HG03565 (cell line): ENCODE results near the gene CD59.
A peak's percentile ranks its signal among the peaks of the same experiment; 100 is the strongest.
"Not testable (repeated sequence)": the region's sequence is repeated elsewhere in the genome, so short reads cannot be mapped to it uniquely, and the experiment has no call there.

Experiments used
- ATAC-seq: cut with Tn5 transposase; IDR thresholded peaks from one replicate; pipeline ENCODE4 v1.9.1; 2021; ENCODE audit warnings: mild to moderate bottlenecking, moderate library complexity; ENCODE audit not compliant: unreplicated experiment

The CD59 gene

GRCh38 chr11:33669598-33670249, 66.5 kb downstream of the CD59 start:
- ATAC-seq: no peak

DNA sequence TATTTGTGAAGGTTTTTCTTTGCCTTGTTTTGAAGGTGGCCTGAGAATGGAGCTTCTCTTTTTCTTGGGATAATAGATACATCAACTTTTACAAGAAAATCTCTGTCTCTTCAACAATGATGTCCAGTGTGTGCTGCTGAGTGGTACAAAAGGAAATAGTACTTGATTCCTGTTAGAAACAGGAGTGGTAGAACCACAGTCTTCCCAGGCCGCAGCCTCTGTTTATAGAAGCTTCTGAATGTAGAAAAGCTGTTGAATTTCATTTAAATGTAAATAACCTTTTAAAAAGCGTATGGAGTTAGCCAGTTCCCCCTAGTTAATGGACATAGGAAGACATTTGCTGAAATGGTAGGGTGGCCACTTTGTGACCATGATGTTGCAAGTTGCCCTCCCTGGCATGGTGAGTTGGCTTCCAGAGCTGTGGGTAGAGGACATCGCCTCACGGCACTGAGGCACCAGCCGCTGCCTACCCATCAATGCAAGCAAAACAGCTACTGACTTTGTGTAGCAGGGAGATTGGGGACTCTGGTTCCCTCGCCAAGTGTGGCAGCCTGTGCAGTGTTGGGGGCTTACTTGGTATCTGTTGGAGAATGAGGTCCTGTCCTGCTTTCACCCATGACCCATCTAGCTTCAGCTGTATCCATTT, 67.1 kb downstream of the CD59 start:
- no peak for ATAC-seq

GRCh38 chr11:33668468-33668825, 67.8 kb downstream of the CD59 start:
- no peak for ATAC-seq

GRCh38 chr11:33667819-33668467, 68.3 kb downstream of the CD59 start:
- ATAC-seq: no peak

- ATAC-seq: no peak
Measured at GRCh38 chr11:33665350-33666106, 70.7 kb downstream of the CD59 start.

DNA sequence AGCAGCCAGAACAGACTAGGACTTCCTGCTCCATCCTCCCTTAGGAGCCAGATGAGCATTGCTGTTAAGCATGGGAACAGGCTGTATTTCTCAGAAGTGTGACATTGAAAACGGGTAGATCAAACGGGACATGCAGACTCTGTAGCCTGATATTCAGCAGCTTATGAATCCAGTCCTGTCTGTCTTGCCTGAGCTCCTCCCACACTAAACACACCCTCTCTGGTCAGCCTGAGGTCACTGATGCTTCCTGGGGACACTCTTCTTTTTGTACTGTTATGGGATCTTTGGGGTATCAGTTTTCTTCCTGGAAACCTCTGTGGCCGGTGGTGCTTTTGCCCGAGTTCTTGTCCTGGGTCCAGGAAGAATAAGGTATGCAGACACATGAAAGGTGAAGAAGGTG, 71.4 kb downstream of the CD59 start:
- ATAC-seq: no peak

GRCh38 chr11:33664166-33664565, 72.1 kb downstream of the CD59 start:
- ATAC-seq: no peak

- ATAC-seq: no peak
Measured at GRCh38 chr11:33663121-33663520, 73.1 kb downstream of the CD59 start.

GRCh38 chr11:33661526-33661925, 74.7 kb downstream of the CD59 start:
- ATAC-seq: not testable (repeated sequence)

DNA sequence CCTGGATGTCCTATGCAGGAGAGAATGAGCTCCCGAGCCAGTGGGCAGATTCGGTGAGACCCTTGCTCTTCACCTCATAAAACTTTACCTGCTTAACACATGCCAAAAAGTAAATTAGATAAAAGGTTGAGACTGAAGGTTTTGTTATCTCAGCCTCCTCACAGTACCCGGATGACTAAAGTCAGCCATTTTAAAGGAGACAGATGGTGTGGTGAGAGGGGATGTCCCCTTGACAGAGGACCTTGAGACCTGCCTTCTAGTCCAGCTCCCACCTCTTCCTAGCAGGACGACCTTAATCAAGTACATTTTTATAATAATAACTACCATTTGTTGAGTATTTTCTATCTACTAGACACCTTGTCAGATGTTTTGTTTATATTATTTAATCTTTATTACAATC, 75.3 kb downstream of the CD59 start:
- ATAC-seq: no peak

DNA sequence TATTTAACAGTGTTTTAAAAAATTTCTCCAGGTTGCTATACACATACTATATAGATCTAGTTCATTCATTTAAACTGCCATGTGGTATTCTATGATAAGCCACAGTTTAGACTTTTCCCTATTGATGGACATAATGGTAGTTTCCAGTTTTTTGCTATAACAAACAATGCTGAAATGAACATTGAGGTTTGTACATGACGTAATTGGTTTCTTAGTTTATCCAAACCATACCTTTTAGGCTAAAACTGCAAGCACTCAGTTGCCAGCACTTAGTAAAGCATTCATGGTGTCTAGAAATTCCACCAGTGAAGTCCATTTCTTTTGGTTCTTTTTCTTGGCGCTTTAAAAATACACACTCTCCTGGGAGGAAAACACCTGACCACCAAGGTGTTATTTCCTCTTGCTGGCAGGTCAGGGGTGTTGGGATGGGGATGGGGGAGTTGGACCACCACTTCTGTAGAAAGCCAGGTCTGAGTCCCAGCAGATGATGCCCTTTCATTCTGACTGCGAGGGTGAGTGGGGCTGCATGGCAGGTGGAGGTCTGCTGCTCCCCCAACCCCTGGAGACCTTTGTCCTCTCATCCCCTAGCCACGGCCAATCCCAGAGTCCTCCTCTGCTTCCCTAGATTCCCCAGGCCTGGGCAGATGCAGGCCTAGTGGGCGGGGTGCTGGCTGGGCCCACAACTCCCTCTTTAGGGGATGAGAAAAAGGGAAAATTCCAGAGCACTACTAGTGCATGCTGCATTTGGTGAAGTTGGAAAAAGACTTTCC, 76.7 kb downstream of the CD59 start:
- no peak for ATAC-seq

DNA sequence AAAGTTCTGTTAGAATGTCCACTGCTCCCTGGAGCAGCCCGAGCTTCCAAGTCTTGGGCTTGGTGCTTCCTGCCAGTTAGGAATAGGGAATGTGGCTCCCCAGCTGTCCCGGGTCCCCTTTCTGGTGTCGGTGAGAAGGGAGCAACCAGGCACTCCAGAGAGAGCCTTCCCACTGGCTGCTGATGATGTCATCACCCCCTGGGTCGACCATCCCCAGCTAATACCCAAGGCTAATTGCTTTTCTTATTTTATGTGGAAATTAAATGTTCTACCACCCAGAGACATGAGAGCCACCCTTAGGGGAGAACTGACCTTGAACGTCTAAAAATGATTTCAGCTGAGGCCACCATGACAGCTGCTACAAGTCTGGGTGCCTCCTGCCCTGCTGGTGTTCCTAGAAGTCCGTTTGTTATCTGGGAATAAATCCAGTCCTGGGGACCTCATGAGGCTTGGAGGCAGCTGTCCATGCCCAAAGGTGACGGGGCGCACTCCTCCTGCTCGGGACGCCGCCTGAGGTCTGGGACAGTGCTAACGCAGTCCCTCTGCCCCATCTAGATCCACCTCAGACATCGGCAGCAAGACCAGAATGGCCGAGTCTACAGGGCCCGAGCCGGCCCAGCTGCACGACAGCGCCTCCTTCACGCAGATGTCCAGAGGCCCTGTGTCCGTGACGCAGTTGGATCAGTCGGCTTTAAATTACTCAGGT, 77.9 kb downstream of the CD59 start:
- ATAC-seq: no peak

DNA sequence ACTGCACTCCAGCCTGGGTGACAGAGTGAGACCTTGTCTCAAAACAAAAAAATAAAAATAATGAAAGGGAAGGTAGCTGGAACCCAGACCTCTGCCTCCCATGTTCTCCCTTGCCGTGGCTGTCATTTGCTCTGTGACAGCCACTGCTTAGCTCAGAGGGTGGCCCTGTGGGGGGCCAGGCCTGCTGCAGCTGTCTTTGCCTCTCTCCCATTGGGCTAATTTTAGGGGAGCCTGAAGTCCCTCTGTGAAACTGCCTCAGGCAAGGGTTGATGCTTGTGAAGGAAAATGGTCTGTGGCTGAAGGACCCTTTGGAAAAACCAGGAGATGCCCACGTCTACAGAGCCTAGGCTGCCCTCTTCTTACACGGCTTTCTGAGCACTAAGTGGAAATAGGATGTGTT, 78.5 kb downstream of the CD59 start:
- no peak for ATAC-seq

DNA sequence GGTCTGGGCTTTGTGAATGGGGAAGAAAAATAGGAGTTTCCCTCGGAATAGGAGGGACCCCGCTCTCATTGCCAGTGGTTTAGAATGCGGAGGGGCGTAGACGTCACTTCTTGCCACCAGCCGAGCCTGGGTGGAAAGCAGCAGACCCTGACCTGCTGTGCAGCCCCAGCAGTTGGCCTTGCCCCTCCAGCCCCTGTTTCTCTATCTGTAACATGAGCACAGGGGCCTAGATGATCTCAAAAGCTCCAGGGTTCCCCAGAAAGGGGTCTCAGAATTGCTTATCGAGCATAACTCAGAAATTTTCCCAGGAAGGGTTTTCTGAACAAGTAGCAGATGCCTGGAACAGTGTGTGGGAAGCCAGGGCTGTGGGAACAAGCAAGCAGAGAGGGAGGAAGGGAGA, 79.5 kb downstream of the CD59 start:
- ATAC-seq: no peak

DNA sequence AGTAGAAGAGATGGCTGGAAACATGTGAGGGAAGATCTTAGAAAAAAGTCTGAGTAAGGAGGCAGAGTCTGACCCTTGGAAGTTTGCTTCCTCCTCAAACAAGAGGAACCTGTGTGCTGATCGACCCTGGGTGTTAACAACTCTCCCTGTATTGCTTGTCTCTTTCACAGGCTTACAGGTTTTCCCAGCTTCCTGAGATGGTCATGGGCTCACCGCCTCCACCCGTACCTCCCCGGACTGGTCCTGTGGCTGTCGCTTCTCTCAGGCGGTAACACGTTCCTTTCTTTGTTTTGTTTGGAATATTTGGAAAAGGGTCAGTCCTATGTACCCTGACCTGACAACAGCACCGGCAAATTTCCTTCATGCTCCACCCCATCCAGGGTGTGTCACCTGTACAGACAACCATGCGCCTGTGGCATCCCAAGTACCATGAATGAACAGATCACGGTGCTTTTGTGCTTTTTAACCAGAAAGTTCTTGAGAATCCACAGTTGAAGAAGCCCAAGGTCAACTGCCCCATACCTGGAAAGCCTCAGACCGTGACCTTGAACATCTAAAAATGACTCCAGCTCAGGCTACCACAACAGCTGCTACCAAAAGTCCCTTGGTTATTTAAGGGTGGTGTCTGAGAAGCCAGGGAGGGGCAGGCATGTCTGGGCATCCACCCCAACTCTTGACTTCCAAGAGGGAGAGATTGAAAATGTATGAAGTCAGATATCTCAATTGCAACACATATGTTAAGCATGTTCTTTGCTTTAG, 80.2 kb downstream of the CD59 start:
- ATAC-seq: peak; percentile 62

DNA sequence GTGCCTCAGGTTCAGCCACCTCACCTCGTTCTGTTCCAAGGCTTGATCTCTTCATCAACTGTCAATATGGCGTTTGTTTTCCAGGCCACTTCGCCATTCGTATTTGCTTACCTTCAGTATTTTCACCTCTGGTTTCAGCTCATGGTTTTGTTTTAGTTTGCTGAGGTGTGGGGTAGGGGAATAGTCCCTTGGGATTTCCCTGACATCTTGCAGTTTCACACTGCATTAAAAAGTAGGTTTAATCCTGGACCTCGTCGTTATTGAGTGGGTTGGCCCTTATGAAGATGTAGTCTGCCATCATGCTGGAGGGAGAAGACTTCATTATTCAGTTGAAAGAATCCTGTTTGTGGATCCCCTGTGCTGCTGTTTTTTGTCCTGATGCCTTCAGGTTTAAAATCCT, 81.6 kb downstream of the CD59 start:
- ATAC-seq: no peak
